GM13976 (cell line): ENCODE results near the gene TNNC1.
A peak's percentile ranks its signal among the peaks of the same experiment; 100 is the strongest.

ENCODE experiments used
- DNase-seq: peaks from one replicate; pipeline ENCODE4 v3.0.0; 2012; ENCODE audit warnings: low spot score
- in situ Hi-C: fragments of 300-500 bp; cut with MboI; formaldehyde crosslinking; loops from one replicate; pipeline ENCODE4 v1.12.0; 2022; ENCODE audit warnings: low sequenced_read_pairs, mixed read lengths, inconsistent platforms; ENCODE audit not compliant: unreplicated experiment
- TF ChIP-seq, protein P1 (sequence below): IDR thresholded peaks from 2 replicates; pipeline ENCODE4 v1.5.1; 2012; ENCODE audit warnings: borderline replicate concordance, mild to moderate bottlenecking; ENCODE audit not compliant: insufficient read depth; ENCODE audit errors: extremely low read depth, missing control alignments, control extremely low read depth

Gene TNNC1

DNA sequence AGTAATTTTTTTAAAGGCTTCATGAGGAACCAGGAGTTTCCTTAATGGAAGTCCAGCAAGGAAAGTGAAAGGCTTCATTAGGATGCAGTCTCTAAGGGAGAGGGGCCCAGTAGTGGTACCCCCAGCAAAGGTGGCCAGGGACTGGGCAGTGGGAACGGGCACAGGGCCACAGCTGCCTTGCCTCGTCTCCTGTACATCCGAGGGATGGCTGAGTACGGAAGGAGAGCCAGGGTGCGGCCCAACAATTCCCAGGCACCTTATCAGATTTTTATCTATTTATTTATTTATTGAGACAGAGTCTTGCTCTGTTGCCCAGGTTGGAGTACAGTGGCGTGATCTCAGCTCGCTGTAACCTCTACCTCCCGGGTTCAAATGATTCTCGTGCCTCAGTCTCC lies 23.4 kb downstream of the TNNC1 start:
- DNase-seq, result no peak
- in situ Hi-C loops, result no loop called here
- TF ChIP-seq, protein P1, sequence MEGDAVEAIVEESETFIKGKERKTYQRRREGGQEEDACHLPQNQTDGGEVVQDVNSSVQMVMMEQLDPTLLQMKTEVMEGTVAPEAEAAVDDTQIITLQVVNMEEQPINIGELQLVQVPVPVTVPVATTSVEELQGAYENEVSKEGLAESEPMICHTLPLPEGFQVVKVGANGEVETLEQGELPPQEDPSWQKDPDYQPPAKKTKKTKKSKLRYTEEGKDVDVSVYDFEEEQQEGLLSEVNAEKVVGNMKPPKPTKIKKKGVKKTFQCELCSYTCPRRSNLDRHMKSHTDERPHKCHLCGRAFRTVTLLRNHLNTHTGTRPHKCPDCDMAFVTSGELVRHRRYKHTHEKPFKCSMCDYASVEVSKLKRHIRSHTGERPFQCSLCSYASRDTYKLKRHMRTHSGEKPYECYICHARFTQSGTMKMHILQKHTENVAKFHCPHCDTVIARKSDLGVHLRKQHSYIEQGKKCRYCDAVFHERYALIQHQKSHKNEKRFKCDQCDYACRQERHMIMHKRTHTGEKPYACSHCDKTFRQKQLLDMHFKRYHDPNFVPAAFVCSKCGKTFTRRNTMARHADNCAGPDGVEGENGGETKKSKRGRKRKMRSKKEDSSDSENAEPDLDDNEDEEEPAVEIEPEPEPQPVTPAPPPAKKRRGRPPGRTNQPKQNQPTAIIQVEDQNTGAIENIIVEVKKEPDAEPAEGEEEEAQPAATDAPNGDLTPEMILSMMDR, result no peak

DNA sequence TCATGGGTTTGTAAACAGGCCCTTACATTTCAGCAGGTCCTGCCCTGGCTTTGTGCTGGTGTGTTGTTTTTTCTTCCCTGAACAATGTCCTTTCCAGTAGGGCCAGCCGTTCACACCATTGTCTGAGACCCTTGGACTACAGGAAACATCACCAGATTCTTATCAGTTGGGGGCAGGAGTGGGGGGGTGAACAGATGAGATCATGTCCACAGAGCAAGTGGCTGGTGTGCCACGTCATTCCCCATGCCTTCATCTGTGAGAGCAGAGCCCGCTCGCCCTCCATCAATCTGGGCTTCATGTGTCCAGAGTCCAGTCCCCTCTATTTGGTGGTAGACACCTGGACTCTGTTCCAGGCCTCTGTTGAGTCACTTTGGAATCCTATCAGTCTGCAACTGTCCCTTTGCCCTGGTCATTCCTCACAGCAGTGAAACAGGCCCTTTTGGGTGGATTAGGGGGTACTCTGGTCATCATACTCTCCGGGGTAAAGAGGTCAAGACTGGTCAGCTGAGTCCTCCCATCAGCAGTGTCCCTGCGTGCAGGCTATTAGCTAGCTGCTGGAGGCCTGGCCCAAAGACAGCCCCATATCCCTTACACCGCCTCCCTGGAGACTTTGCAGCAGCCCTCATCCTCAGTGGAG lies 23.9 kb downstream of the TNNC1 start:
- no peak for DNase-seq
- TF ChIP-seq, protein P1, result no peak
- in situ Hi-C loops, result no loop called here

DNA sequence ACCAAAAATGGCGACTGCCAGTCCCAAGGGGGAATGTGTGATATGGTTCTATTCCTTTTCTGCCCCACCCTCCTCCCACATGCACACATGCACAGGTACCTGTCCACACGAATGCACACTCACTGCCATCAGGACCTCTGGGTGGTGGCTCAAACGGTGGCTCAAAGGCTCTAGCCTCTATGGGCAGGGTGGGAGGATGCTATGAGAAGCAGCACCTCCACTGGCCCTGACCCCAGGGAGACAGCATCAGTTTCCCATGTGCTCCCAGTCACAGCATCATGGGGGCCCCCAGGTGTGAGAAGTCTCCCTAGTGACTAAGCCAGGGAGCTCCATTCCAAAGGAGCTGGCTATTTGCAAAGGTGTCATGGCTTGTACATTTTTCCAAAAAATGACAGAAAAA lies 24.8 kb downstream of the TNNC1 start:
- in situ Hi-C loops, result no loop called here
- DNase-seq, result no peak
- TF ChIP-seq, protein P1, result no peak

DNA sequence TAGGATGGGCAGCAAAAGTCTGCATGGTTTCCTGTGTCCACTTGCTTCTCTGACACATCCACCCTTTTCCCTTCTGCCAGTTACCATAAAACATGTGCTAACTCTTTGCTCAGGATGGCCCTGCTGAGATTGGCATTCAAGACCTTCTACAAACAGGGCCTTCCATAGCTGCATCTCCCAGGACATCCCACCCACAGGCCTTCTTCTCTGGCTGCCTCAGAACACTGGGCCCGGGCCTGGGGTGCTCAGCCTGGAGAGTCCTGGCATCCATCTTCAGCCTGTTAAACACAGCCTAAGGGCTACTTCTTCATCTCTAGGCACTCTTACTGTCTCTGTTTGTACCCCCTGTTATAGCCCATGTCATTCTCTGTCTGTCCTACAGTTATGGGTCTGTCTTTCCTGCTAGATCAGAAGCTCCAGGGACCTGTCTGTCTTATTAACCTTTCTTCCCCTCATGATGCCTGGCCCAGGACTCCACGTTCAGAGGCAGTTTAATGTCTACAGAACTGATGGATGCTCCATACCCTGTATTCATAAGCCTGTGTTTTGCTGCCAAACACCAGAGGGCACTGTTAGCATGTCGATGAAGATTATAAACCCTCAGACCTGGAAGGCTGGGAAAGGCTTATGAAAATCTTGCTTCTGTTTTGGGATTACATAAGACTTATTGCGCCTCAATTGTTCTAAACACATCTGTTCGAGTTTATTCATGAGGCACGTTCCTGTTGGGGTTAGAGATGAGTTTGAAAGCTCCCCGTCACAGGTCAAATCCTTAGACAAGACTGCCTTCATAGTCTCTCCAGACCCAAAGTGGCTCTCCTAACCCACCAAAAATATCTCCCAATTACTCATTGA lies 25.5 kb downstream of the TNNC1 start:
- no peak for DNase-seq
- in situ Hi-C loops, result no loop called here
- TF ChIP-seq, protein P1, result peak; percentile 57

DNA sequence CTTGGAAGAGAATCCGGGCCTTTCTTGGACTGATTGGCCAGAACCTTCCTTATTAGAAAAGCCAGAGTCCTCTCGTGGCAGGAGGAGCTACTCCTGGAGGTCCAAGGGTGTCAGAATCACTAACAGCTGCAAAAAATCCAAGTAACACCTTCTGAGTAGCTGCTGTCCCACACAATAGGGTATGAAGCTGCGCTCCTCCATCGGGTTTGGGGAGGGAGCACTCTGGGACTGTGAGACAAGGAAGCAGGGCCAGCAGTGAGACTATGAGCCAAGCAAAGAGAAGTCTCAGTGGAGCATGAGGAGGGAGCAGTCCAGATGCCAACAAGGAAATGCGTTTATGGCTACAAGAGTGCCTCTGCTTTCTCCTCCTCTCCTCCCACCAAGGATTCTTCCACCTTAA lies 30.7 kb downstream of the TNNC1 start:
- in situ Hi-C loops, result no loop called here
- TF ChIP-seq, protein P1, result no peak
- no peak for DNase-seq

DNA sequence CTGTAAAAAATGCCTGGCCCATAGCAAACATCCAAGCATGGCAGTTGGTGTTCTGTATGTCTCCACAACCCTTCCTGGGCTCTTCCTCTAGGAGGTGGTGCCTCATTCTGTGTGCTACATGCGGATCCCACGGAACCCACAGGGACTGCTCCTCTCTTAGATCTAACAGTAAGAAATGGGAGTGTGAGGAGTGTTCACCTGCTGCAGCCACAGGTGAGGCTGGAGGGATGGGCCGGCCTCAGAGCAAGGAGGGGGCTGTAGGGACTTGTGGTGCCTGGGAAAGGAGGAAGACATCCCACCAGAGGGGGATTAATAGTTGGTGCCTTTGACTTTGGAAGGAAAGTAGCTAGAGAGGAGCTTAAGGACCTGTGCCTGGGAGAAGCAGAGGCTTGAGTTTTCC lies 31.2 kb downstream of the TNNC1 start:
- TF ChIP-seq, protein P1, result no peak
- in situ Hi-C loops, result no loop called here
- no peak for DNase-seq
